MCF 10A (cell line): ENCODE data around the gene PHLDB2. TPM values are rescaled to one million over a fixed set of nuclear protein-coding genes. Genes with fewer than 3 reads are reported as not detected.

Experiments used
- BruUV-seq: library from RNA; stranded (reverse); fragments of 400-500 nt; replicated peaks from 2 replicates; lab custom pipeline; 2021; lab: Mats Ljungman, UMichigan
- CTCF ChIA-PET: fragments of 300-600 bp; sonication (Branson Sonifier 250); formaldehyde crosslinking; extraction: SDS; loops from one replicate; lab custom pipeline; 2021; ENCODE audit warnings: antibody characterized with exemption, inconsistent platforms; lab: Yijun Ruan, JAX
- POLR2A ChIA-PET: fragments of 300-600, 350-650 bp; sonication (Branson Sonifier 250); formaldehyde crosslinking; extraction: SDS; loops from one replicate; lab custom pipeline; 2020; ENCODE audit warnings: antibody characterized with exemption, inconsistent platforms; lab: Yijun Ruan, JAX
- DNase-seq: peaks from one replicate; pipeline ENCODE4 v3.0.0-alpha.2; 2018; ENCODE audit not compliant: unreplicated experiment
- H3K27ac Mint-ChIP-seq: one replicate; pipeline ENCODE4 v1.8.0; 2022; ENCODE audit warnings: mild to moderate bottlenecking, low read depth, mixed read lengths; ENCODE audit not compliant: unreplicated experiment
- H3K27me3 Mint-ChIP-seq: one replicate; pipeline ENCODE4 v1.8.0; 2022; ENCODE audit warnings: mixed read lengths; ENCODE audit not compliant: insufficient read depth, unreplicated experiment
- H3K36me3 Mint-ChIP-seq: one replicate; pipeline ENCODE4 v1.8.0; 2022; ENCODE audit warnings: mild to moderate bottlenecking, moderate library complexity, mixed read lengths; ENCODE audit not compliant: insufficient read depth, unreplicated experiment
- H3K4me1 Mint-ChIP-seq: one replicate; pipeline ENCODE4 v1.8.0; 2022; ENCODE audit warnings: mixed read lengths; ENCODE audit not compliant: insufficient read depth, unreplicated experiment
- H3K4me3 Mint-ChIP-seq: one replicate; pipeline ENCODE4 v1.8.0; 2022; ENCODE audit warnings: mild to moderate bottlenecking, moderate library complexity, mixed read lengths; ENCODE audit not compliant: unreplicated experiment
- H3K9me3 Mint-ChIP-seq: one replicate; pipeline ENCODE4 v1.8.0; 2022; ENCODE audit warnings: mixed read lengths; ENCODE audit not compliant: unreplicated experiment
- CTCF ChIP-seq: fragments of 200-600 bp; IDR thresholded peaks from one replicate; pipeline ENCODE4 v1.8.0; 2022; ENCODE audit warnings: antibody characterized with exemption, mild to moderate bottlenecking; ENCODE audit not compliant: unreplicated experiment
- intact Hi-C: fragments of 100-400 bp; cut with micrococcal nuclease; formaldehyde crosslinking; loops from 2 replicates; pipeline ENCODE4 v1.14.1; 2022
- total RNA-seq: library from RNA; stranded (reverse); gene quantifications from 2 replicates; pipeline ENCODE4 v1.2.3, GENCODE V29; 2022

Gene PHLDB2
- total RNA-seq, 1 experiment from 2014 or later, result 109 TPM

GRCh38 chr3:111850537-111850936 is 8.5 kb upstream of the PHLDB2 start:
- intact Hi-C loops, result no loop called here
- no peak for TF ChIP-seq CTCF
- DNase-seq, result peak; percentile 93

GRCh38 chr3:111851511-111851954 is 7.5 kb upstream of the PHLDB2 start:
- ChIA-PET POLR2A (interaction anchor here (0.6 to 4.7 kb wide), 14 partner anchors 9 to 1664 kb away, joined by 3 to 60 read pairs (median 4); no protein-coding TSS in a partner anchor), CTCF (interaction anchor here (0.5 to 0.7 kb wide), 4 partner anchors 13 to 1144 kb away, joined by 3 read pairs; no protein-coding TSS in a partner anchor)
- Mint-ChIP-seq H3K9me3 (no peaks in the 10 kb centered on the region), H3K27me3 (no peaks in the 10 kb centered on the region), H3K27ac (peak overlapping the region; percentile 77), H3K36me3 (no peaks in the 10 kb centered on the region), H3K4me3 (no peak overlapping the region), H3K4me1 (peaks cover 37% of the 10 kb centered on the region)
- DNase-seq, result peak; percentile 87
- no TSS peak for BruUV-seq
- intact Hi-C loops, result no loop called here
- TF ChIP-seq CTCF, result no peak

More at GRCh38 chr3:111850537-111850936, 8.5 kb upstream of the PHLDB2 start:
- BruUV-seq, result no TSS peak
- Mint-ChIP-seq H3K27ac (peak overlapping the region; percentile 77), H3K9me3 (no peaks in the 10 kb centered on the region), H3K27me3 (no peaks in the 10 kb centered on the region), H3K4me1 (peaks cover 37% of the 10 kb centered on the region), H3K4me3 (no peak overlapping the region), H3K36me3 (no peaks in the 10 kb centered on the region)
- ChIA-PET POLR2A (interaction anchor here (0.9 to 4.7 kb wide), 7 partner anchors 10 to 136 kb away, joined by 3 to 60 read pairs (median 5); no protein-coding TSS in a partner anchor), CTCF (interaction anchor here (0.7 to 5.0 kb wide), 5 partner anchors 9 to 133 kb away, joined by 3 to 23 read pairs (median 4); partner anchors contain the start of gene PHLDB2)

GRCh38 chr3:111852540-111852939 is 6.5 kb upstream of the PHLDB2 start:
- POLR2A ChIA-PET, result interaction anchor here (1.0 to 4.7 kb wide), 4 partner anchors 8 to 123 kb away, joined by 3 to 60 read pairs (median 14); no protein-coding TSS in a partner anchor
- Mint-ChIP-seq H3K27me3 (no peaks in the 10 kb centered on the region), H3K4me3 (no peak overlapping the region), H3K4me1 (peaks cover 33% of the 10 kb centered on the region), H3K9me3 (no peaks in the 10 kb centered on the region), H3K36me3 (no peaks in the 10 kb centered on the region), H3K27ac (no peak overlapping the region)
- CTCF ChIA-PET, result interaction anchor here (0.7 kb wide), 1 partner anchor 962 kb away, joined by 4 read pairs; no protein-coding TSS in a partner anchor
- TF ChIP-seq CTCF, result no peak
- DNase-seq, result no peak
- BruUV-seq, result no TSS peak
- intact Hi-C loops, result no loop called here

GRCh38 chr3:111853068-111853467 is 6.0 kb upstream of the PHLDB2 start:
- intact Hi-C loops, result no loop called here
- no peaks in the 10 kb centered on the region for H3K27me3 Mint-ChIP-seq
- no peak overlapping the region for H3K4me3 Mint-ChIP-seq
- H3K4me1 Mint-ChIP-seq, result peaks cover 28% of the 10 kb centered on the region
- BruUV-seq, result no TSS peak
- TF ChIP-seq CTCF, result no peak
- ChIA-PET POLR2A (interaction anchor here (1.0 to 2.3 kb wide), 2 partner anchors 91 to 123 kb away, joined by 3 to 12 read pairs; no protein-coding TSS in a partner anchor), CTCF (interaction anchor here (0.7 kb wide), 2 partner anchors 39 to 962 kb away, joined by 3 to 4 read pairs; no protein-coding TSS in a partner anchor)
- no peaks in the 10 kb centered on the region for H3K36me3 Mint-ChIP-seq
- no peak for DNase-seq
- H3K9me3 Mint-ChIP-seq, result no peaks in the 10 kb centered on the region
- H3K27ac Mint-ChIP-seq, result no peak overlapping the region
